Fibroblast of lung (primary cell): ENCODE measurements around the gene LCE3A. TPM values are rescaled to one million over a fixed set of nuclear protein-coding genes. Genes with fewer than 3 reads are reported as not detected.
A peak's percentile ranks its signal among the peaks of the same experiment; 100 is the strongest.

Source experiments
- DNase-seq, 2 donors: peaks; one replicate each; pipeline versions ENCODE4 v3.0.0 to v3.0.0-alpha.2; 2010; ENCODE audit warnings: low read depth in 2 of 2
- H2AFZ ChIP-seq: 2 replicates; pipeline ENCODE4 v1.5.1; 2012; ENCODE audit warnings: low read length, control low read depth, inconsistent platforms
- H3K27ac ChIP-seq: 2 replicates; pipeline ENCODE4 v1.5.1; 2011; ENCODE audit warnings: low read length, control low read depth; ENCODE audit not compliant: insufficient read depth
- H3K27me3 ChIP-seq: 2 replicates; pipeline ENCODE4 v1.5.1; 2011; ENCODE audit warnings: mild to moderate bottlenecking, low read length; ENCODE audit not compliant: control insufficient read depth, insufficient read depth
- H3K36me3 ChIP-seq: 2 replicates; pipeline ENCODE4 v1.5.1; 2011; ENCODE audit warnings: low read length; ENCODE audit not compliant: control insufficient read depth, insufficient read depth
- H3K4me1 ChIP-seq: 2 replicates; pipeline ENCODE4 v1.5.1; 2011; ENCODE audit warnings: low read length; ENCODE audit not compliant: control insufficient read depth, insufficient read depth; ENCODE audit errors: extremely low read depth
- H3K4me2 ChIP-seq: 2 replicates; pipeline ENCODE4 v1.5.1; 2011; ENCODE audit warnings: low read length, control low read depth; ENCODE audit not compliant: insufficient read depth; ENCODE audit errors: extremely low read depth
- H3K4me3 ChIP-seq, 4 experiments: fragments of 200-600 bp in 1 of 4; sonication (generic) in 1 of 4; replicated peaks in 1 of 4; 2 replicates each; pipeline ENCODE4 v1.5.1; 2011 to 2016; ENCODE audit warnings: low read length in 4 of 4, low read depth in 3 of 4, mild to moderate bottlenecking in 3 of 4, control low read depth in 2 of 4, inconsistent platforms in 1 of 4, mixed read lengths in 1 of 4; ENCODE audit not compliant: insufficient read depth in 1 of 4; ENCODE audit errors: control extremely low read depth in 1 of 4
- H3K79me2 ChIP-seq: 2 replicates; pipeline ENCODE4 v1.5.1; 2012; ENCODE audit warnings: mild to moderate bottlenecking, low read length, inconsistent platforms; ENCODE audit not compliant: control insufficient read depth, insufficient read depth
- H3K9ac ChIP-seq: 2 replicates; pipeline ENCODE4 v1.5.1; 2011; ENCODE audit warnings: mild to moderate bottlenecking, low read length, control low read depth; ENCODE audit not compliant: insufficient read depth
- H3K9me3 ChIP-seq: 2 replicates; pipeline ENCODE4 v1.5.1; 2012; ENCODE audit warnings: low read depth, low read length; ENCODE audit not compliant: control insufficient read depth, insufficient read depth
- H4K20me1 ChIP-seq: 2 replicates; pipeline ENCODE4 v1.5.1; 2011; ENCODE audit warnings: low read length; ENCODE audit not compliant: control insufficient read depth, insufficient read depth; ENCODE audit errors: extremely low read depth
- CTCF ChIP-seq, 2 donors: IDR thresholded peaks in 1 of 2; conservative IDR thresholded peaks in 1 of 2; 1 replicate in 1 of 2; 2 replicates in 1 of 2; pipeline ENCODE4 v1.5.1; 2011 to 2012; ENCODE audit warnings: low read length in 2 of 2, control low read depth in 1 of 2, inconsistent platforms in 1 of 2, low read depth in 1 of 2, mild to moderate bottlenecking in 1 of 2
- EZH2 ChIP-seq: IDR thresholded peaks from 2 replicates; pipeline ENCODE4 v1.5.1; 2012; ENCODE audit warnings: low read length, control low read depth, mild to moderate bottlenecking; ENCODE audit errors: missing control alignments
- polyA plus RNA-seq, 2 donors: library from polyadenylated mRNA; depleted of rRNA in 1 of 2; stranded (reverse) in 1 of 2; unstranded in 1 of 2; fragments of >200 nt; gene quantifications; 2 replicates each; pipeline ENCODE4 v1.2.1, GENCODE V29; 2011 to 2012; ENCODE audit warnings: missing spikeins in 1 of 2
- total RNA-seq: library from RNA; depleted of rRNA; stranded (reverse); fragments of >200 nt; gene quantifications from 2 replicates; pipeline ENCODE4 v1.2.1, GENCODE V29; 2014

LCE3A gene
- total and polyA plus RNA-seq, 2 donors (not counting 1 experiment from before 2014, with no cell fraction given): not detected

- TF ChIP-seq CTCF (conservative IDR thresholded peaks at IDR 0.05 in 1 of 2, IDR thresholded peaks at IDR 0.05 in 1 of 2; ENCODE audit: low read depth in 1 of 2, low read length in 2 of 2): no peak
- no peak for TF ChIP-seq EZH2
These were observed 33.6 kb upstream of the LCE3A start for GRCh38 chr1:152656459-152656858.

DNA sequence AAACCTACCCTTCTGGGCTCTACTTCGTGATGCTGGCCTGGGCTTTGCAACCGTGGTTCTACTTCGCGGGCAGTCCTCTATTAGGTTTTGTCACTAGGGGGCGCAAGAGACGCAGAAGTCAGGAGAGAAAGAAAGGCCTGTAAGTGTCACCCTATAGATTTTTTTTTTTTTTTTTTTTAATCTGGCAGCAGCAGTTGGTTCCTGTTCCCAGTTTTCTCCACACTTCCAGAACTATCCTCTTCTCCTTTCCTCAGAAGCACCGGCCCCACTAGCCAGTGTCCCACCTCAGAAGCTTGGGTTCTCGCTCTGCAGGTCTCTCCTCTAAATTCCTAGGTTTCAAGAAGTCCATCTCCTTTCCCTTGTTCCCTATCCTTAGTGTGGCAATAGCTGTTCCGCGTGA lies 31.2 kb upstream of the LCE3A start:
- no peak for TF ChIP-seq EZH2
- TF ChIP-seq CTCF (conservative IDR thresholded peaks at IDR 0.05 in 1 of 2, IDR thresholded peaks at IDR 0.05 in 1 of 2; ENCODE audit: low read depth in 1 of 2, low read length in 2 of 2): peak; percentile 76 to 87
- Histone ChIP-seq H3K79me2 (no peaks in the 10 kb centered on the region), H3K4me2 (no peak overlapping the region), H3K9me3 (no peaks in the 10 kb centered on the region), H2AFZ (peak overlapping the region; percentile 53), H3K27ac (no peak overlapping the region), H3K4me1 (no peaks in the 10 kb centered on the region), H3K27me3 (no peaks in the 10 kb centered on the region), H3K4me3 (no peak overlapping the region), H3K36me3 (no peaks in the 10 kb centered on the region), H4K20me1 (no peaks in the 10 kb centered on the region), H3K9ac (no peak overlapping the region)
- DNase-seq: peak; percentile 10 to 64

More at GRCh38 chr1:152656459-152656858, 33.6 kb upstream of the LCE3A start:
- H3K27ac ChIP-seq: no peak overlapping the region
- H3K4me3 ChIP-seq: no peak overlapping the region
- H2AFZ ChIP-seq: no peak overlapping the region
- no peak overlapping the region for H3K4me2 ChIP-seq
- H3K27me3 ChIP-seq: no peaks in the 10 kb centered on the region
- no peaks in the 10 kb centered on the region for H3K36me3 ChIP-seq
- H3K9me3 ChIP-seq: no peaks in the 10 kb centered on the region
- H4K20me1 ChIP-seq: no peaks in the 10 kb centered on the region
- no peak for DNase-seq
- H3K9ac ChIP-seq: no peak overlapping the region
- H3K79me2 ChIP-seq: no peaks in the 10 kb centered on the region
- H3K4me1 ChIP-seq: no peaks in the 10 kb centered on the region

- Histone ChIP-seq H3K4me2 (no peak overlapping the region), H3K4me3 (no peak overlapping the region), H3K9ac (no peak overlapping the region), H2AFZ (no peak overlapping the region), H4K20me1 (no peaks in the 10 kb centered on the region), H3K9me3 (no peaks in the 10 kb centered on the region), H3K27me3 (no peaks in the 10 kb centered on the region), H3K79me2 (no peaks in the 10 kb centered on the region), H3K4me1 (peaks cover 2% of the 10 kb centered on the region), H3K36me3 (no peaks in the 10 kb centered on the region), H3K27ac (no peak overlapping the region)
- no peak for DNase-seq
- TF ChIP-seq EZH2 (no peak), CTCF (conservative IDR thresholded peaks at IDR 0.05 in 1 of 2, IDR thresholded peaks at IDR 0.05 in 1 of 2; ENCODE audit: low read depth in 1 of 2, low read length in 2 of 2) (no peak)
These were observed 23.8 kb upstream of the LCE3A start for GRCh38 chr1:152646656-152647055.
